ENCODE results near the gene TACC3.

DNA sequence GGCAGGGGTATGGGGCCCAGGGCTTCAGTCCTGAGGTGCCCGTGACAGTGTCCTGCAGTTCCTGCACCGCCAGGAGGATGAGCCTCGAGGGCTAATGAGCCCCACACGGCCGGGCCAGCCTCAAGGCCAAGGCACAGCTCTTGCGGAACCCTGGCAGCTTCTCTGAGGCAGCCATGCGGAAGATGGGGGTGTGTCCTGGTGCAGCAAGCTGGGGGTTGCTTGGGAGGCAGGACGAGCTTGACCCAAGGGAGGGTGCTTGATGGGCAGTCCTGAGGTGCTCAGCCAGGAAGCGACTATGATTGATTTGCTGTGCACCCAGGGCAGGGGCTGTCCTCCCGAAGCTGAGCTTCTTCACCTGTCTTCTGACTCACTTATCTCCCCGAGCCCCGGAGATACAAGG, 62.6 kb downstream of the TACC3 start:
- TF ChIP-seq, protein P1, sequence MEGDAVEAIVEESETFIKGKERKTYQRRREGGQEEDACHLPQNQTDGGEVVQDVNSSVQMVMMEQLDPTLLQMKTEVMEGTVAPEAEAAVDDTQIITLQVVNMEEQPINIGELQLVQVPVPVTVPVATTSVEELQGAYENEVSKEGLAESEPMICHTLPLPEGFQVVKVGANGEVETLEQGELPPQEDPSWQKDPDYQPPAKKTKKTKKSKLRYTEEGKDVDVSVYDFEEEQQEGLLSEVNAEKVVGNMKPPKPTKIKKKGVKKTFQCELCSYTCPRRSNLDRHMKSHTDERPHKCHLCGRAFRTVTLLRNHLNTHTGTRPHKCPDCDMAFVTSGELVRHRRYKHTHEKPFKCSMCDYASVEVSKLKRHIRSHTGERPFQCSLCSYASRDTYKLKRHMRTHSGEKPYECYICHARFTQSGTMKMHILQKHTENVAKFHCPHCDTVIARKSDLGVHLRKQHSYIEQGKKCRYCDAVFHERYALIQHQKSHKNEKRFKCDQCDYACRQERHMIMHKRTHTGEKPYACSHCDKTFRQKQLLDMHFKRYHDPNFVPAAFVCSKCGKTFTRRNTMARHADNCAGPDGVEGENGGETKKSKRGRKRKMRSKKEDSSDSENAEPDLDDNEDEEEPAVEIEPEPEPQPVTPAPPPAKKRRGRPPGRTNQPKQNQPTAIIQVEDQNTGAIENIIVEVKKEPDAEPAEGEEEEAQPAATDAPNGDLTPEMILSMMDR (IDR thresholded peaks at IDR 0.05): peak in 1 of 6 experiments; percentile 14
- no peak for TF ChIP-seq POLR2A (IDR thresholded peaks at IDR 0.05)

All from adrenal gland (tissue), 5 donors.